Stimulated activated CD8-positive, alpha-beta memory T cell treated with anti-CD3 and anti-CD28 coated beads, Interleukin-15, amount 100 ng/mL, for 1 hour (primary cell): ENCODE results near the gene NCAM2.

Experiments used
- DNase-seq: peaks from one replicate; pipeline ENCODE4 v3.0.0-alpha.2; 2020; ENCODE audit warnings: low read depth

Gene NCAM2

DNA sequence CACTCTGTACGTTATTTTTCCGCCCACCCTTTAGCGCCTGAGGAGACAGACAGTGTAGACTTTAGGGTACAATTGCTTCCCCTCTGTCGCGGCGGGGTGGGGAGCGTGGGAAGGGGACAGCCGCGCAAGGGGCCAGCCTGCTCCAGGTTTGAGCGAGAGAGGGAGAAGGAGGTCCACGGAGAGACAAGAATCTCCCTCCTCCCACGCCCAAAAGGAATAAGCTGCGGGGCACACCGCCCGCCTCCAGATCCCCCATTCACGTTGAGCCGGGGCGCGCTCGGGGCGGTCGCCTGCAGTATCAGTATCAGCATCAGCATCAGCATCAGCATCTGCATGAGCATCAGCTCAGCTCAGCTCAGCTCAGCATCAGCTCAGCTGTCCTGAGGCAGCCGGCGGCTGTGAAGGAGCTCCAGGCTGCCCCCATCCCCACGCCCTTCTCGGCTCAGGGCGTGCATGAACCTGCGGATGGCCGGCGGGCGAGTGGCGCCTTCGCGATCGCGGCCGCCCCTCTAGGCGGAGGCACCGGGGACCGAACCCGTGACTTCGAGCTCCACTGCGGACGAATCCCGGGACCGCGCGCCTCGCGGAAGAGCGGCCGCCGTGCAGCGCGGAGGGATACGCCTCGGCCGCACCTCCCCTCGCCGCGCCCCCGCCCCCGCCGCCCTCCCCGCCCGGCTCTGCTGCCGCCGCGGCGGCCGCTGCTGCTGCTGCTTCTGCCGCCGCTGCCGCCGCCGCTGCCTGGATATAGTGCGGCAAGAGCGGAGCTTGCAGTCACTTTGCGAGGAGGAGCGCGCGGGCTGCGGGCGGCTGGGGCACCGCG, at the start of gene NCAM2:
TSS of gene NCAM2 (plus strand) at position 774 of the 820 bp plus-strand sequence.
- no peak for DNase-seq

GRCh38 chr21:20949884-20950283, 48.3 kb upstream of the NCAM2 start:
- DNase-seq: no peak

- DNase-seq: no peak
Observed at GRCh38 chr21:20965816-20966215, 32.4 kb upstream of the NCAM2 start.

DNA sequence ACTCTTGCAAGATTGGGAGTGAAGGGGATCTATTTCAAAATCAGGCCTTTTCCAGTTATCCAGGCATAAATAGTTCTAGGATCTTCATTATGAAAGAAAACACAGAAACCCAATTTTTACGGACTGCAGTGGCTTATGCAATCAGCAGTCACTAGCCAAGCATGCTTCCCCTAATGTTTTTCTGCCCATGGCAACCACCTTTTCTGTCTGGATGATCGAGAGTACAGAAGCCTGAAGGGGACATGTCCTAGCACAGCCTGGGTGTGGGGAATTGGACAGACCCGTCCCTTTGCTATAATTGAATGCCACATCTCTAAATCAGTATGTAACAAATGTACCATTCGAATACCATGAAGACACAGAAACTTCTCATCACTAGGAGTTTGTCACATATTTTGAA, 29.8 kb upstream of the NCAM2 start:
- no peak for DNase-seq

DNA sequence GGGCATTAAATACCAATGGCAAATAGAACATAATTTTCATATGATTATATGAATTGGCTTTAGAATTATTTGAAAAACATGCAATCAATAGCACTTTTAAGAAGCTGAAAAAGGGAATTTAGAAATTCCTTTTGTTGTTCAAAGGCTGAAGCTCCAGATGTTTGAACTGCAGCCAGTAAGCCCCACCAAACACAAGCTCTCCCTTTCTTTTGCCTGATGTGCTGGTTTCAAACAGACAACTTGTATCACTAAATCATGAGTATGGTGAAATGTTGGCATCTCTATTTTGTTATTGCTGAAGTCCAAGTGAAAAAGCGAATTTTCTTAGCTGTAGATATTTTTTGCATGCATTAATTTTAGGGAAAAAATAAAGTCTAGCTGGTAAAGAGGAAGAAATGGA, 27.5 kb upstream of the NCAM2 start:
- no peak for DNase-seq

DNA sequence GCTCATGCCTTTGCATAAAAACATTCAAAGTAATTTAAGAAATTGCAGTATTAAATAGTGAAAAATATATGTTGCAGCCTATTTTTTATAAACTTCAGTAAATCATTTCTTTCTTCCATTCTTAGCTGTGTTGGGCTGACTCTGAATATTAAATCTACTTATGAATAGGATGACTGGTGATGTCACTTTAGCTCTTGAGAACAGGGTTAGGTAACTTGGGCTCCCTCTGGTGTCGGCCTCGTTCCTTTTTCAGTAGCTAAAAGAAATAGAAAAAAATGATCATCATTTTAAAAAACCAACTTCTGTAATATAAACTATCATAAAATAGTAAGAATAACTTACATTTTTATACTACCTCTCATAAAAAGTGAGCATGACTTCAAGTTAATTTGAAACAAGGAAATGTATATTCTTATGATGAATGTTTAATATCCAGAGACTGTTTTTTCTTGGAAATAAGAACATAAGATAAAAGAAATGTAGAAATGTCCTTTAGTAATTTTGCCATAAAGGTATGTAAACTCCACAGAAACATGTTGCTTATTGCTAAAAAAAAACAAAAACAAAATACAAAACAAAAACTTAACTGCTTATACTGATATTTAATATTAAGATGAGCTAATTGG, 26.8 kb upstream of the NCAM2 start:
- no peak for DNase-seq

DNA sequence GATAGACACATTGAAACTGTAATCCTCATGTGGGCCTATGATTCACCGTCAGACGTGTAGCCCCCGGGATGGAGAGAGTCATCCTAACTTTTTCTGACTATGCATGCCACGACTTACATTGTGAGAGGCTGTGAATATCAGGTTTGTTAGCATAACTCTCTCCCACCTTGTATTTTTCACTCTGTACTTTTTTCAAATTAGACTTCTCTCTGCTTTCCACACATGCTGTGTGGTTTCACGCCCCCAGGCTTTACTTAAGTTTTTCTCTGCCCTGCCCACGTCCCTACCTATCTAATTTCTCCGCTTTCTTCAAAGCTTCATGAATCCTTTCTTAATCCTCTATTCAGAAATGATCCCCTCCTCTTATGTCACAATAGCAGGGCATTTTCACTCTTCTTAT, 3.4 kb upstream of the NCAM2 start:
- no peak for DNase-seq

DNA sequence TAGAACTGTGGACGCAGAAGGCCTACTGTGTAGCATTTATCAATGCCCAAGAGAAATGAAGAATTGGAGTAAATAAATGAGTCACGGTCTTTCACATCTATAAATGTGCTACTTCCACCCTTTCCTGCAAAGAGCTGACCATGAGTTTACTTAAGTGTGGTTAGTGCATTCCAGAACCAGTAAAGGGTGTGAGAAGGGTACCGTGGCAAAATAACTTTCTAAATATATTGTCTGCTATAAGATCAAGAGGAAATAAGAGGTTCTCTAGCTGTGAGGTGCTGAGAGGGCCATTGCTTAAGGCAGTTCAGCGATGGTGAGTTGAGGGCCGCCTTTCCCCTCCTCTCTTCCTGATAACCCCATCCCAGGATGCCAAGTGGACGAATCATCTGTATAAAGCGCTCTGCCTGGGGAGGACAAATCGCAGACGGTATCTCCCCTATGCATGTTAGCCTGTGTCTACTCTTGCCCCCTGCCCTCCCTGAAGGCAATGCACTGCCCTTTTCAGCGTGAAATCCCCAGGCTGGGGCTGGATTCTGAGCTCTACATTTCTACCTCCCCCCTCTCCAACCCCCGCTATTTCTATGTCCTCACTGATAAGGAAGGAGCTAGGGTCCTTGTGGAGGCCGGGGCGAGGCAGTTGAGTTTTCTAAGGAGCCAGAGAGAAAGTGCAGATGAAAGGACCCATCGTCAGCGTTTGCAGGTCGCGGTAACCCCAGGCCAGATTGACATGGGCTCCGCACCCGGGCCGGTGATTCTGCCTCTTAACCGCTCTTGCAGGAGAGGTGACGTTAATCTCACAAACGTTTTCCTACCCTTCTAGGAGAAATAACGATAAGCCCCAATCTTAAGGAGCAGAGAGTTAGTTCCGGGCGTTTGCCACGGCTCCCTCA, 1.5 kb upstream of the NCAM2 start:
- no peak for DNase-seq

GRCh38 chr21:20997311-20997635, 936 bp upstream of the NCAM2 start:
- no peak for DNase-seq

DNA sequence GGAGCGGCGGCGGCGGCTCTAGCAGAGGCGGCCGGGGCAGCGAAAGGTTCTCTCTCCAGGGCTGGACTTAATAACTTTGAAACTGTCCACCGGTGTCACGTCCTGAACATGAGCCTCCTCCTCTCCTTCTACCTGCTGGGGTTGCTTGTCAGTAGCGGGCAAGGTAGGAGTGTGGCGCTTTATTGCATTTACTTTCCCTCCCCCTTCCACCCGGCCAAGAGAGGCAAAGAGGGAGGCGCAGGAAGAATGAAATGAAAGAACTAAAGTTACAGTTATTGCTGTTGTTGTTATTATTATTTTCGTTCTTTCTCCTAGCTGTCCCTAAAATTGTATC, 214 bp downstream of the NCAM2 start:
- DNase-seq: no peak

GRCh38 chr21:20998886-20999285, 677 bp downstream of the NCAM2 start:
- no peak for DNase-seq

GRCh38 chr21:20999659-21000058, 1.4 kb downstream of the NCAM2 start:
- no peak for DNase-seq

GRCh38 chr21:21000591-21001175, 2.5 kb downstream of the NCAM2 start:
- DNase-seq: no peak

- no peak for DNase-seq
Observed at GRCh38 chr21:21001591-21002100, 3.4 kb downstream of the NCAM2 start.

- no peak for DNase-seq
Observed at GRCh38 chr21:21002153-21002552, 3.9 kb downstream of the NCAM2 start.

DNA sequence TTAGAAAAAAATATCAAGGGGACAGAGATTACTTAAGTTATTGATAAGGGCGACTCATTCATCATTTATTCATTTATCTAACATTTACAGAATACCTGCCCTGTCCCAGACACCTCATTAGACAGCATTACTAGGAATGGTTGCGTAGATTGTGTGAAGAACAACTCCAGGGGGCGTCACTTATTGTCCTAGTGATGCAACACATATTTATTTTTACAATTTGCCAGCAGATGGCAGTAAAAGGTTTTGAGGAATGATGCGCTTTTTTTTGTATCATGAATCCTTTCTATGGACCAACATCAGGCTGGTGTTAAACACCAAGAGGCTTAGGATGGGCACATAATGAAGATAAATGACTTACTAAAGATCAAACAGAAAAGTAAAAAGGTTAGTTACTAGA, 5.5 kb downstream of the NCAM2 start:
- DNase-seq: no peak

DNA sequence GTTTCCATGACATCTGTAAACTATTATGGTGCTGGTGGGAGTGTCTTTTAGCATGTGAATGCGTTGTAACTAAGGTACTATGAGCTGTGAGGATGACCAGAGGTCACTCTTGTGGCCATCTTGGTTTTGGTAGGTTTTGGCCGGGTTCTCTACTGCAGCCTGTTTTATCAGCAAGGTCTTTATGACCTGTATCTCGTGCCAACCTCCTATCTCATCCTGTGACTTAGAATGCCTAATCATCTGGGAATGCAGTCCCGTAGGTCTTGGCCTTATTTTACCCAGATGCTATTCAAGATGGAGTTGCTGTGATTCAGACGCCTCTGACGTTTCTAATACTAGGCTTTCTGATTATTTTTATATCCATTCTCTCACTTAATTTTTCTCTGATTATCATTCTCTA, 9.4 kb downstream of the NCAM2 start:
- no peak for DNase-seq

DNA sequence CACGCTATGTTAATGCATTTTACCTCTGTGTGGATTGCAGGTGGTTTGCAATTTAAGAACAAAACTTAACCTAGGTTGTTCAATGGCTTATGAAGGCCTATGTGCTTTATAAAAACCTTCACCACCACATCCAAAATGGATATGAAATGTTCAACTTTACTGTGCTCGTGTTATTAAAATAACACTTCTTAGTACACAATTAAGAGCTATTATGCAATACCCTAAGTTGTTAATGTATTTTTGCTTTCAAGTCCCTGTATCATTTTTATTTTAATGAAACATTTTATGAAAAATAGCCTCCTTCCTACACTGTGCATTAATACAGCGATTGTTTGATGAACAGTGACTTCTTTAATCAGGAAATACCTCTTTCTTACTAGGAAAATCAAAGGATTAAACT, 12.0 kb downstream of the NCAM2 start:
- DNase-seq: no peak

DNA sequence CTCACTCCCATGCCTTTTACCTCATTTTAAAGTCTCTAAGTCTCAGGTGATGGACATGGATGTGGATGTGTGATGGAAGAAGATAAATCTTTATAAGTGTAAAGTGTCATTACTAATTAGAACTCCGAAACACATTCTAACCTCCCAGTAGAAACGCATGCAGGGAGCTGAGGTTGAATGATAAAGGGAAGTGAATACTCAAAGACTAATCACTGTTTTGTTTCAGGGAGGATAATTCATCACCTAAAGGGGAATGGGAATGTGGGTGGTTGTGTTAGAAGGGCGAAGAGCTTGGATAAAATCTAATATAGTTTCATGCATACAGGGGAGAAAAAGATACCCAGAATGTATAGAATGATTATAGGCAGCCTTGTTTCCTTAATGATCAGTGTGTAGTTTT, 12.5 kb downstream of the NCAM2 start:
- no peak for DNase-seq

DNA sequence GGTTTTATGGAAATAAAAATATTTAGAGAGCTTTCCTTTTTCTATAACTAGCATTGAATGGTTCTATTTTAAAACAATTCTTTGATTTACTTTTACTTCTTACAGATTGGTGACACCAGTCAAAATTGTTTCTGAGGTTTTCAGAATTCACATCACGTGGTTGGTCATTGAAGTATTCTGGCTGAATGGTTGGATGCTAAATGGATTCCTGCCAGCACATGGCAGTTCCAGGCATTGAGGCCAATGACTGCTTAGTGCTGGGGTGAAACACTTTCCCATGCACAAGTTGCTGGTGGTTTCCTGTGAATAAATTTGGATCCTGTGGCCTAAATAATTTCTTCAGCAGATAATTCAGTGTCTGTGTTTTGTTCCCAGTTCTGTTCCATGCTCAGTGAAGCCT, 20.6 kb downstream of the NCAM2 start:
- no peak for DNase-seq

DNA sequence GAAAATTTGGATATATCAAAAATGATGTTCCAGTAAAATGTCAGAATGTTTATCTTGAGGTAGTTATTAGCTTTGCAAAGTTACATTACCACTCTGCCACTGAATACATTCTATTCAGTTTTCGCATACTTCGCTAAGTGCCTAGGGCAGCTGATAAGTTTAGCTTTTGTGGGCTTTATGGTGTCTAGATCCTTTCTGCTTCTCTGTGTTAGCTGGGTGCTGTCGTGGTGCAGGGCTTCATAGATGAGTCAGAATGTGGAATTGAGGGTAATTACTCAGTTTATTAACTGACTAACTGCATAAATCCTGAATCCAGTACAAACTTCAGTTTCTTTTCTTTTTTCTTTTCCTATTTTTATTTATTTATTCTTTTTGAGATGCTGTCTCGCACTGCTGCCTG, 21.5 kb downstream of the NCAM2 start:
- DNase-seq: no peak

DNA sequence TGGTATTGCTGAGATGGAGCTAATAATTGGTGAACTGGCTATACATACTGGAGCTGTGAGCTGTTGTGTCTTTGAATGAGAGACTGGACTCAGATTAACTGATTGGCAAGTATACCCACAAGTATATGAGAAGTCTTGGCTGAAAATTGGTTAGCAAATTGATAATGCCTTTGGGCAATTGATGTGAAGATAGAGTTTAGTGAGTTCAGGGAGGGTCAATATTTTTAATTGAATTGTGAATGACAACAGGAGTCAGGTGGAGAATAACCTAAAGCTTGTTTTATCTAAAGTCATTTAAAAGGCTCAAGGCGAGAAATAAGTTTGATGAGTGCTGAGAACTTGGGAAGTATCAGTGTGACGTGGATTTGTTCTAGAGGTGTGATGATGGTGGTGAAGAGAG, 27.5 kb downstream of the NCAM2 start:
- DNase-seq: no peak
